Measurements from ENCODE around the gene MAPK8IP3.

Gene MAPK8IP3

DNA sequence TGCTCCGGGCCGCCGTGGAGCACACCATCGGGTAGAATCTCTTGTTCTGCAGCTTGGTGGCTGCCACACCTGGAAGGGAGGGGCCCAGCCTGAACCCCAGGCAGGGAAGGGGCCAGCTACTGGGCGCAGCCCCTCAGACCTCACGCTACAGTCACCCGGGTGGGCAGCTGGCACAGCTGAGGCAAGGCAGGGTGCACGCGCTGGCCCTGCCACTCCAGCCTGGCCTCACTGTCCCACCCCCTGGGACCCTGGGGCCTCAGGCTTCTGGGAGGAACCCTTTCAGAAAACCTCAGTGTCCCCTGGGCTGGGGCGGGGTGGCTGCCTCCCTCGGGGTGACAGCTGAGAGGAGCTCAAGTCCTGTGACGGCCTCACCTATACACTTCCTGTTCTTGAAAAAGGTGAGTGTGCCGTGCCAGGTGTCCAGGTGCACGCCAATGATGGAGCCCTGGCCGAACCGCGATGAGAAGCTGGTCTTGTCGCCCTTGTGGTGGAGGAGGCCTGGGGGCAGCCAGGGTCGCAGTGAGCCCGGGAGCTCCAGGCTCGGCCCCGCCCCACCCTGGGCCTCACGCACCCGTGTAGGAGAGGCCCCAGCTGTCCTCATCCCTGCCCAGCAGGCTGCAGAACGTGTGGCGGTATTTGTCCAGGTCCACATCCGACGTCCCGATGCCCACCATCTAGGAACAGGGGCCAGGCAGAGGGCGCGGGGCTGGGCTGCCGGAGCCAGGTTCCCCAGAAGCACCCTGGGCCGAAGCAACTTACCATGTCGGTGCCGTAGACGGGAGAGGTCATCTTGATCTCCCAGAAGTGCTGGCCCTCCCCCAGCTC is 71.6 kb downstream of the MAPK8IP3 start:
- H3K27ac ChIP-seq, result peak overlapping the region; percentile 93
- TF ChIP-seq CTCF (IDR thresholded peaks at IDR 0.05), result no peak
- no peak for TF ChIP-seq ZFX (IDR thresholded peaks at IDR 0.05; ENCODE audit: borderline replicate concordance)

GRCh38 chr16:1778200-1779179 is 72.5 kb downstream of the MAPK8IP3 start:
- H3K27ac ChIP-seq, result peak overlapping the region; percentile 93
- TF ChIP-seq ZFX (IDR thresholded peaks at IDR 0.05; ENCODE audit: borderline replicate concordance) (no peak), CTCF (IDR thresholded peaks at IDR 0.05) (no peak)

DNA sequence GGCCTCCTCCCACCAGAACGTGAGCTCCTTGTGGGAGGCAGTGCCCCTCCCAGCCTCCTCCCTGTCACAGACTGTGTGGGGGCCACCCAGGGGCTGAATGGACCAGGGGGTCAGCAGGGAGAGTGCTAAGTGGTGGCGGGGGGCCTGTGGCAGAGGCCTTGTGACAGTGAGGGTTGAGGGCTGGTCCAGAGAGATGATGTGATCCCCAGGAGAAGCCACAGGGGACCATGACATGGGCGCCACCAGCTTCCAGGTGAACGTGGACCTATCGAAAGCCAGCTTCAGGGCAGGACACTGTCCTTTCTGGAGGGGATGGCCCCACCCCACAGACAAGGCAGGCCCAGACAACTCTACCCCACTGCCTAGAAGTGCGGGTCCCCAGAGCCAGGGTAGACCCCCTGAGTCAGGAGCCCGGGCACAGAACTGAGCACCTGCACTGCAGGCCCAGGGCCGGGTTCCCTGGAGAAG is 73.3 kb downstream of the MAPK8IP3 start:
- TF ChIP-seq ZFX (IDR thresholded peaks at IDR 0.05; ENCODE audit: borderline replicate concordance), result no peak
- peak overlapping the region; percentile 93 for H3K27ac ChIP-seq

DNA sequence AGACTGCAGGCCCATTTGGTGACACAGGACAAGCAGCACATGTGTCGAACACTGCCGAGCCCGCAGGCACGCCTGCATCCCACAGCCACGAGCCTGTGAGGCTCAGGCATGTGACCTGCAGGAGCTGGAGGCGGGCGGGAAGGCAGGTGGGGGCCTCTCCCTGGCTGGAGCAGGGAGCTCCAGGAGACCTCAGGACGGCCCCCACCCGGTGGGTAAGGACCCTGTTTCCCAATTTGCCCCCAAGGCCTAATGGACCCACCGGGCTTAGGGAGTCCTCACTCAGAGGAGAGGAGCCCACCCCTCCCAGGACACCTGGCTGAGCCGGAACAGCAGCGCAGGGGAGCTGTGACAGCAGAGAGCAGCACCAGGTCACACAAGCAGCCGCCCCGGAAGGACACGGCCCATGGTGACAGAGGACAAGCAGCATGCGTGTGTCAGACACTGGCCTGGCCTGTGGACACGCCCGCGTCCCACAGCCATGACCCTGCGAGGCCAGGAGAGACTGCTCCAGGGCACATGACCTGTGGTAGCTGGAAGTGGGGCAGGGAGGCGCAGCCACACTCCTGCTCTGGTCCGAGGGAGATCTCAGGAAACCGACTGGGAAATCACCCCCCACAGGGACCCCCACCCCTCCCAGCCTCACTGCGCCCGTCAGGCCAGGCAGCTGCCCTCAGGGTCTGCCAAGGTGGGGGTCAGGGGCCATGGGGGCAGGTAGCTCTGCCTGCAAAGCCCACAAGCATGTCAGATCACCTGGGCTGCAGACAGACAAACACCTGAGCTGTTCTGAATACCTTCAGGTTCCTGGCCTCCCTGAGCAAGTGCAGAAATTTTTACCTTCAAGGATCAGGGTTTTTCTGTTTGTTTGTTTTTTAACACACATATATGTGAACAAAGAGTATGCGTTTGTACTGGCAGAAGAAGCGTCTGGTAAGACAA is 74.0 kb downstream of the MAPK8IP3 start:
- peak overlapping the region; percentile 93 for H3K27ac ChIP-seq
- no peak for TF ChIP-seq ZFX (IDR thresholded peaks at IDR 0.05; ENCODE audit: borderline replicate concordance)
- no peak for TF ChIP-seq CTCF (IDR thresholded peaks at IDR 0.05)

DNA sequence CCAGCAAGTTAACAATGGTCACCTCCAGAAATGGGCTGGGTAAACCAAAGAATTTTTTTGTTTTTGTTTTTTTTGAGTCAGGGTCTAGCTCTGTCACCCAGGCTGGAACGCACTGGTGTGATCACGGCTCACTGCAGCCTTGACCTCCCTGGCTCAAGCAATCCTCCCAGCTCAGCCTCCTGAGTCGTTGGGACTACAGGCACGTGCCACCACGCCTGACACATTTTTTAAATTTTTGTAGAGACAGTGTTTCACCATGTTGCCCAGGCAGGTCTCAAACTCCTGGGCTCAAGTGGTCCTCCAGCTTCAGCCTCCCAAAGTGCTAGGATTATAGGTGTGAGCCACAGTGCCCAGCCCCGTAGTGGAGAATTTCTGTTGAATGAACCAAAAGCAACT is 74.7 kb downstream of the MAPK8IP3 start:
- H3K27ac ChIP-seq, result peak overlapping the region; percentile 93
- TF ChIP-seq CTCF (IDR thresholded peaks at IDR 0.05), result no peak
- TF ChIP-seq ZFX (IDR thresholded peaks at IDR 0.05; ENCODE audit: borderline replicate concordance), result no peak

DNA sequence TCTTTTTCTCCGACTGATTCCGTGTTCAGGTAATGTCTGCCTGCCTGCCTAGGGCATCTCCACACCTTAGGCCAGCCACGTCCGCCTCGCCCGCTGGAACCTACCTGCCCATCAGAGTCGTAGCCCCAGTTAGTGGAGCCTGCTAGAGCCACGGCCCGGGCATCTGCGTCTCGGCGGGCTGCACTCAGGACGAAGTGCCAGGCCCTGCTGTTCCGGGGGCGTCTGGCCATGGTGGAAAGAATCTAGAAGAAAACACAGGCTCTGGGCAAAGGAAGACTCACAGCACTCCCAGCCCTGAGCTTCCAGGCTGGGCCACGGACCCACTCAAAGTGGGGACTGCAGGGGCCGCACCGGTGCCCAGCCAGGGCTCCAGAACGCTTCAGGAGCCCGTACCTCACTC is 75.3 kb downstream of the MAPK8IP3 start:
- peak overlapping the region; percentile 93 for H3K27ac ChIP-seq
- no peak for TF ChIP-seq ZFX (IDR thresholded peaks at IDR 0.05; ENCODE audit: borderline replicate concordance)
- TF ChIP-seq CTCF (IDR thresholded peaks at IDR 0.05), result no peak

Data from 22Rv1 (cell line).